Cardiac ventricle fibroblast (primary cell): ENCODE data around the gene HSDL2. TPM values are rescaled to one million over a fixed set of nuclear protein-coding genes. Genes with fewer than 3 reads are reported as not detected.

Experiments used
- total RNA-seq: library from RNA; depleted of rRNA; stranded (reverse); fragments of >200 nt; gene quantifications from 2 replicates; pipeline ENCODE4 v1.2.3, GENCODE V29; 2015

The HSDL2 gene
- total RNA-seq = 32.4 and 34.4 TPM in 2 replicates

GRCh38 chr9:112380102-112380824, at the start of gene HSDL2:
Gene HSDL2, plus strand, starts transcription at chr9:112380108. Its CDS starts 56 bp downstream, at chr9:112380164.

GRCh38 chr9:112332977-112333638, 46.8 kb upstream of the HSDL2 start, which contains the start of gene PTBP3:
Gene PTBP3, minus strand, starts transcription at chr9:112333619. Its CDS starts 35,754 bp downstream, at chr9:112297865.

GRCh38 chr9:112486221-112487007, 106.5 kb downstream of the HSDL2 start, which contains the start of gene KIAA1958:
Gene KIAA1958, plus strand, starts transcription at chr9:112486827. Its CDS starts 87,254 bp downstream, at chr9:112574081.

Other genes with a start within 250 kb of the HSDL2 start
- 4.1 and 4.4 TPM in 2 replicates for gene SUSD1, start 204.8 kb upstream of the HSDL2 start, total RNA-seq
- gene PTBP3, start 46.5 kb upstream of the HSDL2 start, total RNA-seq = 18.3 and 21.5 TPM in 2 replicates
- 1.1 TPM in 2 replicates for gene KIAA1958, start 106.7 kb downstream of the HSDL2 start, total RNA-seq